HUES6 (cell line): ENCODE measurements around the gene BMP7.

ENCODE experiments used
- H3K27ac ChIP-seq: 2 replicates; pipeline ENCODE4 v1.7.0; 2013; ENCODE audit warnings: low read depth, mild to moderate bottlenecking, low read length, inconsistent platforms
- H3K27me3 ChIP-seq: 2 replicates; pipeline ENCODE4 v1.6.1; 2013; ENCODE audit warnings: low read length; ENCODE audit not compliant: control insufficient read depth, insufficient read depth
- H3K36me3 ChIP-seq: 2 replicates; pipeline ENCODE4 v1.6.1; 2013; ENCODE audit warnings: low read length; ENCODE audit not compliant: control insufficient read depth, insufficient read depth
- H3K4me1 ChIP-seq: 2 replicates; pipeline ENCODE4 v1.6.1; 2013; ENCODE audit warnings: low read length; ENCODE audit not compliant: control insufficient read depth, insufficient read depth
- H3K4me3 ChIP-seq: 2 replicates; pipeline ENCODE4 v1.5.1; 2013; ENCODE audit warnings: low read depth, low read length
- H3K9ac ChIP-seq: one replicate; pipeline ENCODE4 v1.6.1; 2013; ENCODE audit warnings: mild to moderate bottlenecking, low read length
- H3K9me3 ChIP-seq: 2 replicates; pipeline ENCODE4 v1.6.1; 2013; ENCODE audit warnings: low read depth, low read length; ENCODE audit not compliant: control insufficient read depth, insufficient read depth

Gene BMP7

DNA sequence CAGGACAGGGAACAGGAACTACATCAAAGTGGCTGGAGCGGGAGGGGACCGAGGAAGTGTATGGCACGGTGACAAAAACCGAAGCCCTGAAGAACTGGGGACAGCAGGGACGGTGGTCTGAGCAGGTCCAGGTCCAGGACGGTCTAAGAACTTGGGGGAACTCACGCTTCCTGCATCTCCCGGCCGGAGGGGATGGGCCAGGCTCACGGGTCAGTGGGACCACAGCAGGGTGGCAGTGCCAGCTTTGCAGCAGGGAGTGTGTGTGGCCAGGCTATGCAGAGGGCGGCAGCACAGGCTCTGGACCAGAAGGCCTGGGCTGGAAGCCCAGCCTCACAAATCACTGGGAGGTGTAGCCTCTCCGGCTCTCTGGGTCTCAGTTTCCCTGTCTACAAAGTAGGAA is 123.8 kb downstream of the BMP7 start:
- Histone ChIP-seq H3K9ac (no peak overlapping the region), H3K36me3 (no peaks in the 10 kb centered on the region), H3K27ac (no peak overlapping the region), H3K4me1 (no peaks in the 10 kb centered on the region), H3K27me3 (peaks cover 3% of the 10 kb centered on the region; the same call in 1 of the 2 replicates), H3K9me3 (no peaks in the 10 kb centered on the region), H3K4me3 (no peak overlapping the region)

DNA sequence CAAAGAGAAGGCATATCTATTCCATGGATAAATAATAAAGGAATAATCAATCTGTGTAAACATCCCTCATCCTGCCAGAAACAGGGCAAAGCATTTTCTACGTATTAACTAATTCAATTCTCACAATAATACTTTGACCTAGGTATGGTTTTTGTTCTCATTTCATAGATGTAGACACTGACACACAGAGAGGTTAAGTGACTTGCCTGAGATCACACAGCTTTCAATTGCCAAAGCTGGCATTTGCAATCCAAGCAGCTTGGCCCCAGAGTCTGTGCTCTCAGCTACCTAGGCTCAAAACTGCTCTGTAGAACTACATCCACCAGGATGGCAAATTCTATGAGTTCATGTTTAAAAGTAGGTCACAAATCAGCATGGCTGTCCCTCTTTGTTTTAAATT is 124.9 kb downstream of the BMP7 start:
- no peaks in the 10 kb centered on the region for H3K9me3 ChIP-seq
- H3K4me1 ChIP-seq: no peaks in the 10 kb centered on the region
- H3K9ac ChIP-seq: no peak overlapping the region
- H3K27me3 ChIP-seq: peaks cover 3% of the 10 kb centered on the region; the same call in 1 of the 2 replicates
- no peak overlapping the region for H3K4me3 ChIP-seq
- H3K27ac ChIP-seq: no peak overlapping the region
- H3K36me3 ChIP-seq: no peaks in the 10 kb centered on the region

GRCh38 chr20:57140416-57140965 is 126.0 kb downstream of the BMP7 start:
- Histone ChIP-seq H3K4me3 (no peak overlapping the region), H3K27me3 (peaks cover 3% of the 10 kb centered on the region; the same call in 1 of the 2 replicates), H3K27ac (no peak overlapping the region), H3K36me3 (no peaks in the 10 kb centered on the region), H3K9me3 (no peaks in the 10 kb centered on the region), H3K9ac (no peak overlapping the region), H3K4me1 (no peaks in the 10 kb centered on the region; the same call in 1 of the 2 replicates)

DNA sequence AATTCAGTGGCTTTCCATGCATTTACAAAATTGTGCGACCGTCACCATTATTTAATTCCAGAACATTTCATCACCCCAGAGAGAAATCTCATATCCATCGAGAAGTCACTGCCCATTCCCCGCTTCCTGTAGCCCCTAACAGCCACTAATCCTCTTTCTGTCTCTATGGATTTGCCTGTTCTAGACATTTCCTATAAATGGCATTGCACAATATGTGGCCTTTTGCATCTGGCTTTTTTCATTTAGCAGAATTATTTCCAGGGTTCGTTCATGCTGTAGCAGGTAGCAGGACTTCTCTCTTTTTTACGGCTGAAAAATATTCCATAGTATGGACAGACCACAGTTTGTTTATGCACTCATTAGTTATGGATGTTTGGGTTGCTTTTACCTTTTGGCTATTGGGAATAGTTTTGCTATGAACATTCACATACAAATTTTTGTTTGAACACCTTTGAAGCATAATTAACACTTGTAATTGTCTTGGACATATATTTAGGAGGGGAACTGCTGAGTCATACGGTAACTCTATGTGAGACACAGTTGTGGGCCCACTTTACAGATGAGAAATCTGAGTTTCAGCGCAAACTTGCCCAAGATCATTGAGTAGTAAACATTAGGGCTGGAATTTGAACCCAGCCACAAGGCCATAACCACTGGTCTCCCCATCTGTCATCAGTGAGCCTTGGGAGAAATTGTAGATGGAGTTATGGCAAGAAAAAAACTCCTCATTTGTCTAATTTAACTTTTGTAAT is 126.9 kb downstream of the BMP7 start:
- H3K36me3 ChIP-seq: no peaks in the 10 kb centered on the region
- H3K27ac ChIP-seq: no peak overlapping the region
- H3K27me3 ChIP-seq: peaks cover 3% of the 10 kb centered on the region; the same call in 1 of the 2 replicates
- H3K4me3 ChIP-seq: no peak overlapping the region
- H3K9me3 ChIP-seq: no peaks in the 10 kb centered on the region
- no peak overlapping the region for H3K9ac ChIP-seq
- H3K4me1 ChIP-seq: no peaks in the 10 kb centered on the region; the same call in 1 of the 2 replicates

GRCh38 chr20:57138198-57138995 is 128.0 kb downstream of the BMP7 start:
- no peak overlapping the region for H3K9ac ChIP-seq
- no peaks in the 10 kb centered on the region for H3K36me3 ChIP-seq
- H3K4me3 ChIP-seq: no peak overlapping the region
- H3K4me1 ChIP-seq: no peaks in the 10 kb centered on the region; the same call in 1 of the 2 replicates
- H3K27me3 ChIP-seq: peaks cover 2% of the 10 kb centered on the region; the same call in 1 of the 2 replicates
- H3K9me3 ChIP-seq: no peaks in the 10 kb centered on the region
- H3K27ac ChIP-seq: no peak overlapping the region

DNA sequence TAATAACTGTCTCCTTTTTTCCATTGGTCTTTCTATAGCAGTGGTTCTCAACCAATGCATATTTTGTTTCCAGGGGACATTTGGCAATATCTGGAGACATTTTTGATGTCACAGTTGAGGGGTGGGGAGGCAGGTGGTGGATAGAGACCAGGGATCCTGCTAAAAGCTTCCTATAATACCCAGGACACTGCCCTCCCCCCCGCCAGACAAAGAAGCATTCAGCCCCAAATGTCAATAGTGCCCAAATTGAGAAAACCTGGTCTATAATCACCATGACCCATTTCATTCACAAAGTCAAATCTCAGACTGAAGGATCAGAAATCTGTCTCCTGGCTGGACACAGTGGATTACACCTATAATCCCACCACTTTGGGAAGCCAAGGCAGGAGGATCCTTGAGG is 128.8 kb downstream of the BMP7 start:
- H3K4me3 ChIP-seq: no peak overlapping the region
- H3K27me3 ChIP-seq: 0 out of 2 replicates have a peak, but pooled peaks cover under 1% of the 10 kb centered on the region
- H3K9me3 ChIP-seq: no peaks in the 10 kb centered on the region
- no peaks in the 10 kb centered on the region; the same call in 1 of the 2 replicates for H3K4me1 ChIP-seq
- no peak overlapping the region for H3K27ac ChIP-seq
- no peak overlapping the region for H3K9ac ChIP-seq
- no peaks in the 10 kb centered on the region for H3K36me3 ChIP-seq

DNA sequence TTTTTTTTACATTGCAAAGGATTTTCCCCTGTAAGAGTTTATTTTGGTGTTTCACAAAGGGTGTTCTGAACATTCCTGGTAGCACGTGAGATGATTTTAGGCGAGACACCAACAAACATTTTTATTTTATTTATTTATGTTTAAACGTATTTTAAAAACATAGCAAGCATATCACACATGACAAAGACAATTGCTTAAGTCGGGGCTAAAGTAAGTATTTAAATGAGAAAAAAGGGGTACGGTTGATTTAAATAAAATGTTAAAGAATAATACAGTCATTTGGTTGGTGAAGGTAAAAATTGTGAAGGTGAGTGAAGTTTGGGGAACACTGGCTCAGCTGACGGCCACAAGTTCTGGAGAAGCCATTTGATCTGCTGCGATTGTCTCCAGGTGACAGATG is 129.7 kb downstream of the BMP7 start:
- H3K27me3 ChIP-seq: 0 out of 2 replicates have a peak, but pooled peaks cover 3% of the 10 kb centered on the region
- no peaks in the 10 kb centered on the region for H3K9me3 ChIP-seq
- no peak overlapping the region for H3K9ac ChIP-seq
- H3K4me3 ChIP-seq: no peak overlapping the region
- H3K27ac ChIP-seq: no peak overlapping the region
- H3K36me3 ChIP-seq: no peaks in the 10 kb centered on the region
- H3K4me1 ChIP-seq: no peaks in the 10 kb centered on the region; the same call in 1 of the 2 replicates

DNA sequence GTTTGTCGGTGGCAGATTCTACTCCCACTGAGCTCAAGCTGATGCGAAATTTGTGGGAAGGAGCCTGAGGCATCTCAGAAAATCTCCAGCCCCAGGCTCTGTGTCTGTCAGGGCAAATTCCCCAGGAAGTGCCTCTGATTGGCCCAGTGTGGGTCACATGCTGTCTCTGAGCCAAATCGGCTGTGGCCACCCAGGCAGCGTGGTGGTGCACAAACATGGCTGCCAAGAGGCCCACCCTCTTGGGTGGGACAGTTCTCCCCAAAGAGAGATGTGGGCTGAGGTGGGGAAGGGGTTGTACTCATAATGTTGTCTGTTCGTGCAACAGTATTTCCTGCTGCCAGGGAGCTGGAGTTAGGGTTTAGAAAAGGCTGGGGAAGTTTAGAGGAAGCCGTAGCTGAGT is 130.6 kb downstream of the BMP7 start:
- H3K27ac ChIP-seq: no peak overlapping the region
- H3K9ac ChIP-seq: no peak overlapping the region
- 0 out of 2 replicates have a peak, but pooled peaks cover 3% of the 10 kb centered on the region for H3K27me3 ChIP-seq
- H3K4me3 ChIP-seq: no peak overlapping the region
- no peaks in the 10 kb centered on the region for H3K9me3 ChIP-seq
- H3K36me3 ChIP-seq: no peaks in the 10 kb centered on the region
- no peaks in the 10 kb centered on the region; the same call in 1 of the 2 replicates for H3K4me1 ChIP-seq

- Histone ChIP-seq H3K9ac (no peak overlapping the region), H3K4me1 (no peaks in the 10 kb centered on the region; the same call in 1 of the 2 replicates), H3K36me3 (no peaks in the 10 kb centered on the region), H3K4me3 (no peak overlapping the region), H3K27ac (no peak overlapping the region), H3K9me3 (no peaks in the 10 kb centered on the region), H3K27me3 (0 out of 2 replicates have a peak, but pooled peaks cover 3% of the 10 kb centered on the region)
Observed at GRCh38 chr20:57134804-57135203, 131.6 kb downstream of the BMP7 start.

- Histone ChIP-seq H3K36me3 (no peaks in the 10 kb centered on the region), H3K4me1 (no peaks in the 10 kb centered on the region; the same call in 1 of the 2 replicates), H3K4me3 (no peak overlapping the region), H3K9ac (no peak overlapping the region), H3K27ac (no peak overlapping the region), H3K9me3 (no peaks in the 10 kb centered on the region), H3K27me3 (0 out of 2 replicates have a peak, but pooled peaks cover 3% of the 10 kb centered on the region)
Observed at GRCh38 chr20:57133926-57134650, 132.4 kb downstream of the BMP7 start.
